ENCODE data around the gene GSTM4. TPM values are rescaled to one million over a fixed set of nuclear protein-coding genes. Genes with fewer than 3 reads are reported as not detected.

The GSTM4 gene
- total and polyA plus RNA-seq, 2 donors (not counting 1 experiment from before 2014, with no cell fraction given): 28.6 to 56.5 TPM

- H3K27ac Mint-ChIP-seq: no peak overlapping the region
- Histone ChIP-seq H3K79me2 (ENCODE audit: control insufficient read depth, insufficient read depth, low read length) (no peaks in the 10 kb centered on the region), H3K4me2 (replicated peaks; ENCODE audit: low read depth, low read length, poor library complexity, severe bottlenecking) (no peak overlapping the region), H3K9me3 (ENCODE audit: control extremely low read depth in 1 of 3, control insufficient read depth in 2 of 3, insufficient read depth in 1 of 3, low read length in 2 of 3) (no peaks in the 10 kb centered on the region), H2AFZ (ENCODE audit: insufficient read depth, low read depth, low read length, poor library complexity, severe bottlenecking) (no peak overlapping the region), H3K9ac (ENCODE audit: low read length) (no peak overlapping the region), H3K36me3 (replicated peaks in 1 of 2; ENCODE audit: control extremely low read depth in 1 of 2, control insufficient read depth in 1 of 2, extremely low read depth in 1 of 2, insufficient read depth in 2 of 2, low read length in 1 of 2) (no peaks in the 10 kb centered on the region), H3K27ac (ENCODE audit: low read length in 2 of 2) (no peak overlapping the region), H3K27me3 (replicated peaks in 1 of 4; ENCODE audit: control extremely low read depth in 1 of 4, control insufficient read depth in 3 of 4, insufficient read depth in 4 of 4, low read length in 3 of 4) (peaks cover 0 to 9% (median 3%) of the 10 kb centered on the region in 4 experiments), H3K4me3 (ENCODE audit: control extremely low read depth in 1 of 5, extremely low read depth in 1 of 5, insufficient read depth in 1 of 5, low read depth in 2 of 5, low read length in 4 of 5) (no peak overlapping the region), H3K4me1 (ENCODE audit: control insufficient read depth in 2 of 2, insufficient read depth in 2 of 2, low read length in 2 of 2) (peaks cover 11 to 17% of the 10 kb centered on the region in 2 donors), H4K20me1 (ENCODE audit: control insufficient read depth, insufficient read depth, low read length, poor library complexity, severe bottlenecking) (no peaks in the 10 kb centered on the region)
- intact Hi-C loops (cut with micrococcal nuclease): loop anchor here (10.0 kb wide), 1 partner anchor 168 kb away; the partner anchor contains the start of gene ATXN7L2
- no peaks in the 10 kb centered on the region for H3K9me3 Mint-ChIP-seq (ENCODE audit: insufficient read depth)
- ChIA-PET POLR2A (no interaction called here), CTCF (interaction anchor here (0.8 to 5.6 kb wide), 6 partner anchors 9 to 332 kb away, joined by 3 to 90 read pairs (median 16); partner anchors contain the start of gene AHCYL1)
- no peak overlapping the region for H3K4me3 Mint-ChIP-seq
- ATAC-seq (ENCODE audit: low read depth): no peak
- WGBS (ENCODE audit: insufficient coverage): no CpG with 5 or more reads among the region's 2 CpGs
- H3K27me3 Mint-ChIP-seq: peaks cover 29% of the 10 kb centered on the region
- DNase-seq: no peak
- H3K4me1 Mint-ChIP-seq: peaks cover 23% of the 10 kb centered on the region
- TF ChIP-seq, protein P1, sequence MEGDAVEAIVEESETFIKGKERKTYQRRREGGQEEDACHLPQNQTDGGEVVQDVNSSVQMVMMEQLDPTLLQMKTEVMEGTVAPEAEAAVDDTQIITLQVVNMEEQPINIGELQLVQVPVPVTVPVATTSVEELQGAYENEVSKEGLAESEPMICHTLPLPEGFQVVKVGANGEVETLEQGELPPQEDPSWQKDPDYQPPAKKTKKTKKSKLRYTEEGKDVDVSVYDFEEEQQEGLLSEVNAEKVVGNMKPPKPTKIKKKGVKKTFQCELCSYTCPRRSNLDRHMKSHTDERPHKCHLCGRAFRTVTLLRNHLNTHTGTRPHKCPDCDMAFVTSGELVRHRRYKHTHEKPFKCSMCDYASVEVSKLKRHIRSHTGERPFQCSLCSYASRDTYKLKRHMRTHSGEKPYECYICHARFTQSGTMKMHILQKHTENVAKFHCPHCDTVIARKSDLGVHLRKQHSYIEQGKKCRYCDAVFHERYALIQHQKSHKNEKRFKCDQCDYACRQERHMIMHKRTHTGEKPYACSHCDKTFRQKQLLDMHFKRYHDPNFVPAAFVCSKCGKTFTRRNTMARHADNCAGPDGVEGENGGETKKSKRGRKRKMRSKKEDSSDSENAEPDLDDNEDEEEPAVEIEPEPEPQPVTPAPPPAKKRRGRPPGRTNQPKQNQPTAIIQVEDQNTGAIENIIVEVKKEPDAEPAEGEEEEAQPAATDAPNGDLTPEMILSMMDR (IDR thresholded peaks at IDR 0.05): no peak
- no peak for TF ChIP-seq EZH2 (IDR thresholded peaks at IDR 0.05; ENCODE audit: borderline replicate concordance, insufficient read depth, low read depth, low read length, poor library complexity, severe bottlenecking)
Observed at GRCh38 chr1:109652402-109652801, 3.5 kb upstream of the GSTM4 start.

DNA sequence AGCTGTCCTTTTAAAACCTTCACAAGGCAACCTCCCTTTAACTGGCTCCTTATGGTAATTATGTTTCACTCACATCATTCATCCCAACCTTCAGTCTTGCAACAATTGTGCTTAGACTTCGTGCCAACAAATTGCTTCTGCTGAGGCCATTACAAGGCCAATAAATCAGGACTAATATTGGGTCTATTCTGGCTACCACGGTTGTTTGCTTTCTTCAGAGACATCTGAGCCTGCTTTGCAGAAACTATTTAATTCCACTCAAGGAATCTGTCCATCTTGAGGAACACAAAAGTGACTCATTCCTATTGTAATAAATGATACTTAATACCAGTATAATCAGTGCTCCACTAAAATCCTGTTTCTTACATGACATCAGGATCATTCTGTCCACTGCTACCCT is 2.6 kb upstream of the GSTM4 start:
- Histone ChIP-seq H3K9me3 (ENCODE audit: control extremely low read depth in 1 of 3, control insufficient read depth in 2 of 3, insufficient read depth in 1 of 3, low read length in 2 of 3) (no peaks in the 10 kb centered on the region), H3K4me2 (replicated peaks; ENCODE audit: low read depth, low read length, poor library complexity, severe bottlenecking) (no peak overlapping the region), H3K4me1 (ENCODE audit: control insufficient read depth in 2 of 2, insufficient read depth in 2 of 2, low read length in 2 of 2) (peaks cover 11 to 17% of the 10 kb centered on the region in 2 donors), H3K79me2 (ENCODE audit: control insufficient read depth, insufficient read depth, low read length) (no peaks in the 10 kb centered on the region), H3K4me3 (ENCODE audit: control extremely low read depth in 1 of 5, extremely low read depth in 1 of 5, insufficient read depth in 1 of 5, low read depth in 2 of 5, low read length in 4 of 5) (no peak overlapping the region), H2AFZ (ENCODE audit: insufficient read depth, low read depth, low read length, poor library complexity, severe bottlenecking) (no peak overlapping the region), H4K20me1 (ENCODE audit: control insufficient read depth, insufficient read depth, low read length, poor library complexity, severe bottlenecking) (no peaks in the 10 kb centered on the region), H3K36me3 (replicated peaks in 1 of 2; ENCODE audit: control extremely low read depth in 1 of 2, control insufficient read depth in 1 of 2, extremely low read depth in 1 of 2, insufficient read depth in 2 of 2, low read length in 1 of 2) (peaks cover 0 to 4% of the 10 kb centered on the region in 2 experiments), H3K27ac (ENCODE audit: low read length in 2 of 2) (no peak overlapping the region), H3K9ac (ENCODE audit: low read length) (no peak overlapping the region), H3K27me3 (replicated peaks in 1 of 4; ENCODE audit: control extremely low read depth in 1 of 4, control insufficient read depth in 3 of 4, insufficient read depth in 4 of 4, low read length in 3 of 4) (peaks cover 0 to 9% (median 3%) of the 10 kb centered on the region in 4 experiments)
- Mint-ChIP-seq H3K27ac (no peak overlapping the region), H3K4me3 (no peak overlapping the region), H3K9me3 (ENCODE audit: insufficient read depth) (no peaks in the 10 kb centered on the region), H3K4me1 (peaks cover 23% of the 10 kb centered on the region), H3K27me3 (peaks cover 29% of the 10 kb centered on the region)
- POLR2A ChIA-PET: no interaction called here
- WGBS (ENCODE audit: insufficient coverage): no CpG with 5 or more reads among the region's 2 CpGs
- TF ChIP-seq EZH2 (IDR thresholded peaks at IDR 0.05; ENCODE audit: borderline replicate concordance, insufficient read depth, low read depth, low read length, poor library complexity, severe bottlenecking): no peak
- TF ChIP-seq, protein P1 (IDR thresholded peaks at IDR 0.05): no peak
- no peak for ATAC-seq (ENCODE audit: low read depth)
- CTCF ChIA-PET: interaction anchor here (1.3 to 5.6 kb wide), 5 partner anchors 10 to 331 kb away, joined by 3 to 90 read pairs (median 19); partner anchors contain the start of gene AHCYL1
- intact Hi-C loops (cut with micrococcal nuclease): loop anchor here (10.0 kb wide), 1 partner anchor 169 kb away; the partner anchor contains the start of gene ATXN7L2
- DNase-seq: no peak

All from B cell (primary cell).